ENCODE results near the gene DLX1. TPM values are rescaled to one million over a fixed set of nuclear protein-coding genes. Genes with fewer than 3 reads are reported as not detected.

The DLX1 gene
- total and polyA plus RNA-seq, 9 of the 15 experiments (the other 6 are each of a cell fraction or from before 2014, with no cell fraction given), result 1.9 to 26.2 (median 9.6) TPM

DNA sequence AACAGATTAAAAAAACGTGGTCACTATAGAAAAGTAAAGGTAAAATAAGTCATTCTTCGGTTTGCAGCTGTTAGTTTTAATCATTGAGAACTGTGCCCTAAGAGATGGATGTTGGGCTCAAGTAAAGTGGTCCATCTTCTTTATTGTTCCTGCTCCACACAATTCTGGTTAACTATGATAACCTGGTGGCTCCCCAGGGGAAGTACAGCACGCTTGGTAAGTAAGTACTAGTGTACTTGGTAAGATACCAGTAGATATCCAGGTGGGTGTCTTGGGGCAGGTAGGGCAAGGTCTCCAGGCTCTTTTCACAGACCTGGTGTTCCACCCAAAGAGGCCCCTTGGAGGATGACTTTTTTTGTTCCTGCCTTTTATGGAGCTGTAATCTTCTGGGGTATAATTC is 49.0 kb downstream of the DLX1 start:
- CTCF ChIA-PET (ENCODE audit: low intra/inter-chr PET ratio), result no interaction called here
- in situ Hi-C loops (cut with MboI), result no loop called here

DNA sequence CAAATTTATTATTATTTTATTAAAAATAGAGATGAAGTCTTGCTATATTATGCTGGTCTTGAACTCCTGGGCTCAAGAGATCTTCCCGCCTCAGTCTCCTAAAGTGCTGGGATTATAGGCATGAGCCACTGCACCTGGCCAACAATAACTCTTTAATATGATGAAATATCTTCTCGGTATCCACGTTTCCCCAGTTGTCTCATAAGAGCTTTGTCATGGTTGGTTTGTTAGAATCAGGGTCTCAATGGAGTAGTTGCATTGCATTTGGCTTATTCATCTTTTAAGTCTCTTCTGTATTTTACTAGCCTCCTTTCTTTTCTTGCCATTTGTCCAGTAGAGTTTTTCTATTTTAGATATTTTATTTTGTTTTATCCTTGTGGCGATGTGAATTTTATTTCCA is 50.1 kb downstream of the DLX1 start:
- TF ChIP-seq CEBPG (CRISPR knock-in tag; IDR thresholded peaks at IDR 0.05), result no peak
- TF ChIP-seq CEBPG (tag; conservative IDR thresholded peaks at IDR 0.05 in 1 of 2, IDR thresholded peaks at IDR 0.05 in 1 of 2), result 0 out of 4 replicates have a peak, but pooled peaks of 1 of the 2 experiments have one; percentile 10
- no peak for TF ChIP-seq ZNF445 (CRISPR knock-in tag; IDR thresholded peaks at IDR 0.05; ENCODE audit: low read depth)
- no peak for TF ChIP-seq ZFP36 (IDR thresholded peaks at IDR 0.05; ENCODE audit: low read depth, low read length, partially characterized antibody)
- no peak for TF ChIP-seq ZNF764 (CRISPR knock-in tag; IDR thresholded peaks at IDR 0.05; ENCODE audit: low read depth)
- in situ Hi-C loops (cut with MboI), result no loop called here
- no peaks in the 10 kb centered on the region for H4K20me1 ChIP-seq (replicated peaks; ENCODE audit: control insufficient read depth, insufficient read depth, low read length)
- FAIRE-seq (no peak), DNase-seq (ENCODE audit: extremely low read depth in 1 of 4, low spot score in 3 of 4) (no peak), ATAC-seq (no peak)
- no peaks in the 10 kb centered on the region for H3K9me1 ChIP-seq (ENCODE audit: control insufficient read depth, insufficient read depth, low read length)
- ChIA-PET POLR2A (no interaction called here), CTCF (ENCODE audit: low intra/inter-chr PET ratio) (no interaction called here)
- no peak overlapping the region for H3K4me3 ChIP-seq
- intact Hi-C loops (cut with micrococcal nuclease), result no loop called here
- no peaks in the 10 kb centered on the region for H3K9me3 ChIP-seq (replicated peaks; ENCODE audit: control insufficient read depth, insufficient read depth, low read depth, low read length)
- H3K4me2 ChIP-seq (ENCODE audit: insufficient read depth, low read length), result no peak overlapping the region
- H3K79me2 ChIP-seq (ENCODE audit: control insufficient read depth, insufficient read depth, low read length), result no peaks in the 10 kb centered on the region
- WGBS (ENCODE audit: insufficient coverage, low coverage, missing lambda C conversion rate), result 0% methylated on average over 4 of the region's 4 CpGs
- H3K27ac ChIP-seq (ENCODE audit: extremely low read depth, low read depth, low read length), result no peak overlapping the region
- peaks cover 4 to 5% of the 10 kb centered on the region in 2 experiments; a peak in 2 of 5 replicates for H3K27me3 ChIP-seq (ENCODE audit: control insufficient read depth in 2 of 2, insufficient read depth in 2 of 2, low read length in 2 of 2)
- H3K4me1 ChIP-seq (replicated peaks in 1 of 2; ENCODE audit: control insufficient read depth in 2 of 2, insufficient read depth in 2 of 2, low read length in 2 of 2), result no peaks in the 10 kb centered on the region
- no peak overlapping the region for H3K9ac ChIP-seq (ENCODE audit: insufficient read depth in 1 of 2, low read depth in 2 of 2, low read length in 2 of 2)
- no TSS peak for BruUV-seq (replicated peaks)
- H2AFZ ChIP-seq (ENCODE audit: low read depth, low read length), result no peak overlapping the region
- no peaks in the 10 kb centered on the region for H3K36me3 ChIP-seq (ENCODE audit: control insufficient read depth, insufficient read depth, low read length)

More for the DNA sequence above, 49.0 kb downstream of the DLX1 start:
- H3K9ac ChIP-seq (ENCODE audit: insufficient read depth in 1 of 2, low read depth in 2 of 2, low read length in 2 of 2), result no peak overlapping the region
- peaks cover 4 to 5% of the 10 kb centered on the region in 2 experiments; a peak in 2 of 5 replicates for H3K27me3 ChIP-seq (ENCODE audit: control insufficient read depth in 2 of 2, insufficient read depth in 2 of 2, low read length in 2 of 2)
- 3% methylated on average over 3 of the region's 3 CpGs for WGBS (ENCODE audit: insufficient coverage, low coverage, missing lambda C conversion rate)
- H3K9me1 ChIP-seq (ENCODE audit: control insufficient read depth, insufficient read depth, low read length), result no peaks in the 10 kb centered on the region
- intact Hi-C loops (cut with micrococcal nuclease), result no loop called here
- H3K4me3 ChIP-seq, result no peak overlapping the region
- no peaks in the 10 kb centered on the region for H3K36me3 ChIP-seq (ENCODE audit: control insufficient read depth, insufficient read depth, low read length)
- no peak for FAIRE-seq
- H3K9me3 ChIP-seq (replicated peaks; ENCODE audit: control insufficient read depth, insufficient read depth, low read depth, low read length), result no peaks in the 10 kb centered on the region
- no TSS peak for BruUV-seq (replicated peaks)
- POLR2A ChIA-PET, result no interaction called here
- H2AFZ ChIP-seq (ENCODE audit: low read depth, low read length), result no peak overlapping the region
- H3K4me2 ChIP-seq (ENCODE audit: insufficient read depth, low read length), result no peak overlapping the region
- peak; percentile 53; the same call in 1 of the 3 replicates for ATAC-seq
- TF ChIP-seq ELF4 (CRISPR knock-in tag; IDR thresholded peaks at IDR 0.05), result no peak
- TF ChIP-seq, protein P1, sequence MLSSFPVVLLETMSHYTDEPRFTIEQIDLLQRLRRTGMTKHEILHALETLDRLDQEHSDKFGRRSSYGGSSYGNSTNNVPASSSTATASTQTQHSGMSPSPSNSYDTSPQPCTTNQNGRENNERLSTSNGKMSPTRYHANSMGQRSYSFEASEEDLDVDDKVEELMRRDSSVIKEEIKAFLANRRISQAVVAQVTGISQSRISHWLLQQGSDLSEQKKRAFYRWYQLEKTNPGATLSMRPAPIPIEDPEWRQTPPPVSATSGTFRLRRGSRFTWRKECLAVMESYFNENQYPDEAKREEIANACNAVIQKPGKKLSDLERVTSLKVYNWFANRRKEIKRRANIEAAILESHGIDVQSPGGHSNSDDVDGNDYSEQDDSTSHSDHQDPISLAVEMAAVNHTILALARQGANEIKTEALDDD (IDR thresholded peaks at IDR 0.05), result peak; percentile 73
- DNase-seq (ENCODE audit: extremely low read depth in 1 of 4, low spot score in 3 of 4), result no peak
- H3K27ac ChIP-seq (ENCODE audit: extremely low read depth, low read depth, low read length), result no peak overlapping the region
- H4K20me1 ChIP-seq (replicated peaks; ENCODE audit: control insufficient read depth, insufficient read depth, low read length), result no peaks in the 10 kb centered on the region
- H3K4me1 ChIP-seq (replicated peaks in 1 of 2; ENCODE audit: control insufficient read depth in 2 of 2, insufficient read depth in 2 of 2, low read length in 2 of 2), result no peaks in the 10 kb centered on the region
- H3K79me2 ChIP-seq (ENCODE audit: control insufficient read depth, insufficient read depth, low read length), result no peaks in the 10 kb centered on the region

Data from K562 (cell line).